ENCODE results near the gene FGF4. TPM values are rescaled to one million over a fixed set of nuclear protein-coding genes. Genes with fewer than 3 reads are reported as not detected.

Gene FGF4, protein sequence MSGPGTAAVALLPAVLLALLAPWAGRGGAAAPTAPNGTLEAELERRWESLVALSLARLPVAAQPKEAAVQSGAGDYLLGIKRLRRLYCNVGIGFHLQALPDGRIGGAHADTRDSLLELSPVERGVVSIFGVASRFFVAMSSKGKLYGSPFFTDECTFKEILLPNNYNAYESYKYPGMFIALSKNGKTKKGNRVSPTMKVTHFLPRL
- total RNA-seq (not detected), polyA plus RNA-seq (not detected)

DNA sequence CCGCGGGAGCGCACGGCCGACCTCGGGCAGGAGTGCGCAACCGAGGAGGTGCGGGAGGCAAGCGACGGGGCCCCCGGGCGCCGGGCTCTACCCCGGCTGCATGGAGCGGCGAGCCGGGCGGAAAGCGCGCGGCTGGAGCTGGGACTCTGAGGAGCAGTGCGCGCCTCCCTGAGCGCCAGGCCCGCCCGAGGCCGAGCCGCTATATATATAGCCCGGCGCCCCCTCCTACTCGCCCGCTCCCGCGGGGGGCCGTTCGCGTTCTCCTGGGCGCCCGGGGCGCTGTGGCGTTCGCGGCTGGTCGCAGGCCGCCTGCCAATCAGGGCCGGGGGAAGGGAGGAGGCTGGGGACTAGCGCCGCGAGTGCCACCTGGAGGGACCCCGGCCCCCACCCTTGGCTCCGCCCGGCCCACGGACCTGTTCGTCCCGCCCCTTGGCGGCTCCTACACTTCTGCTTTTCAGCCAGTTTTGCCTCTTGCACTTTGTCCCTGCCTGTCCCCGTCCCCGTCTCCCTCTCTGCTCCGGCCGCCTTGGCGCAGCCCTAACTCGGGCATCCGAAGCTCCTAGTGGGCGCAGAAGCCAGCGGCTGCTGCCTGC is at the start of gene FGF4:
Gene FGF4 (minus strand): TSS at position 179 of the 593 bp plus-strand sequence. CDS start 257 bp downstream, outside the sequence.
- Histone ChIP-seq H3K27me3 (ENCODE audit: control insufficient read depth, insufficient read depth, low read length) (peaks cover 7% of the 10 kb centered on the region), H3K4me1 (ENCODE audit: control insufficient read depth, insufficient read depth, low read length, poor library complexity, severe bottlenecking) (no peaks in the 10 kb centered on the region), H3K36me3 (ENCODE audit: control insufficient read depth, insufficient read depth, low read length) (no peaks in the 10 kb centered on the region), H3K27ac (ENCODE audit: insufficient read depth, low read length, poor library complexity, severe bottlenecking) (no peak within 1 kb of the TSS), H3K4me3 (ENCODE audit: low read depth, low read length) (no peak within 1 kb of the TSS), H3K9me3 (ENCODE audit: control insufficient read depth in 2 of 2, low read length in 2 of 2) (no peaks in the 10 kb centered on the region)
- ATAC-seq (ENCODE audit: low read depth in 2 of 2) (no peak), DNase-seq (no peak)
- Mint-ChIP-seq H3K36me3 (no peaks in the 10 kb centered on the region), H3K4me3 (no peak within 1 kb of the TSS), H3K4me1 (no peaks in the 10 kb centered on the region), H3K27me3 (peaks cover 38% of the 10 kb centered on the region), H3K9me3 (no peaks in the 10 kb centered on the region), H3K27ac (no peak within 1 kb of the TSS)

DNA sequence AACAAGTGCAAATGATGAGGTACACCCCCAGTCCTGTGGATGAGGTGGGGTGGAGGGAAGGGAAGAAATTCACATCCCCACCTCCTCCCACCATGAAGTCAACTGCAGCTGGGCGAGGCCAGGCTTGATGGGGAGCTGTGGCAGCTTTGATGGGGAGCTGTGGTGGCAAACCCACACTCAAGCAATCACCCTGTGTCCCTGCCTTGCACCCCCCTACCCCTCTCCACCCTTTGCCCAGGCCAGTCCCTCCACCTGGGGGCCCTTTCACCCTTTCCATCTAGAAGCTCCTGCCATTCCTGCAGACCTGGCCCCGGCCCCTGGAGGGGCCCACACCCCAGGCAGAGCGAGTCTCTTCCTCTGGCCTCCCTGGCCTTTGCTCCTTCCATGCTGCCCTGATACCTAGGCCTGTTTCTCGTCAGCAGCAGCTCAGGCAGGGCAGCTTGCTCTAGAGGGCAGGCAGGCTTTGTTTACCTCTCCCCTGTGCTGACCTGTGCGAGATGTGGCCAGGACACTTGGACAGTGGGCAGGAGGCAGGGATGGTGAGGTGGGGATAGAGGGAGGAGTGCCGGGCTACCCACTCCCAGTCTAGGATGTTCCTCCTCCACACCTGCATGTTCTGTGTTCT is 48.6 kb upstream of the FGF4 start:
- H3K27ac Mint-ChIP-seq = peak overlapping the region in 1 of 3 donors; percentile 43
- no peaks in the 10 kb centered on the region for H3K4me1 Mint-ChIP-seq
- ATAC-seq (ENCODE audit: low read depth in 2 of 2) (no peak), DNase-seq (no peak)
- Histone ChIP-seq H3K9me3 (ENCODE audit: control insufficient read depth in 2 of 2, low read length in 2 of 2) (no peaks in the 10 kb centered on the region), H3K27me3 (ENCODE audit: control insufficient read depth, insufficient read depth, low read length) (no peaks in the 10 kb centered on the region), H3K4me1 (ENCODE audit: control insufficient read depth, insufficient read depth, low read length, poor library complexity, severe bottlenecking) (no peaks in the 10 kb centered on the region), H3K4me3 (ENCODE audit: low read depth, low read length) (no peak overlapping the region), H3K36me3 (ENCODE audit: control insufficient read depth, insufficient read depth, low read length) (no peaks in the 10 kb centered on the region), H3K27ac (ENCODE audit: insufficient read depth, low read length, poor library complexity, severe bottlenecking) (no peak overlapping the region)
- peaks cover 22% of the 10 kb centered on the region for H3K27me3 Mint-ChIP-seq
- H3K36me3 Mint-ChIP-seq = no peaks in the 10 kb centered on the region
- H3K9me3 Mint-ChIP-seq = peaks cover 0 to 3% (median 0%) of the 10 kb centered on the region in 7 donors
- no peak overlapping the region for H3K4me3 Mint-ChIP-seq

DNA sequence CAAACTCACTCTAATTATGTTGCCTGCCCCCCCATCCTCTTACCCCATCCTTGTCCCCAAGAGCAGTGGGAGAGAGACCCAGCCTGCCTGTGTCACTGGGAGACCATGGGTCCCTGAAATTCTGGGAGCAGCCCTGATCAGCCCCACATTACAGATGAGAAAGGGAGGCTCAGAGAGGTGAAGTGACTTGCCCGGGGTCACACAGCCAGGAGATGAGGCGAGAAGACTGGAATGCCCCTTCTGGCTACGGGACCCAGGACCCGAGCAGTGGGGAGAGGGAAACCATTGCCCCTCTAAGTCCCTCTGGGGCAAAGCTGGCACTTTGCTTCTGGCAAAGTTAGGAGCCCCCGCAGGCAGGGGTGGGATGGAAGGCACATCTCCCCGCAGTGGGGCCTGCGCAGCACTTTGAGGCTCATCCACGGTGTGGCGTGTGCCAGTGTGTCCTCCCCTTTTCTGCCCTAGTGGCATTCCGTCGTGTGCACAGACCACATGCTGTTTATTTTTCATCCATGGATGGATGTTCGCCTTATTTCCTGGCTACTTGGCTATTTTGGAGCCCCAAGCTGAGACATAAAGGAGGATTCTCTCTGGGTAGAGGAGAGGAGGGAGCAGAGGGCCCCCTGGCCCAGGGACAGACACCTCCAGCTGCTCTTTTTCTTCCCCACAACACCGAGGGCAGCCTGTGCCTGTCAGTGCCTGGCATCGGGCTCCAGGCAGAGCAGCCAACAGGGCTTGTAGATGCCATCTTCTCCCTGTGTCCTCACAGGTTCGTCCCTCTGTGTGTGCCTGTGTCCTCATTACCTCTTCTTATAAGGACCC is 47.7 kb upstream of the FGF4 start:
- Mint-ChIP-seq H3K9me3 (peaks cover 0 to 3% (median 0%) of the 10 kb centered on the region in 7 donors), H3K4me1 (no peaks in the 10 kb centered on the region), H3K4me3 (no peak overlapping the region), H3K27me3 (peaks cover 22% of the 10 kb centered on the region), H3K27ac (no peak overlapping the region), H3K36me3 (no peaks in the 10 kb centered on the region)
- Histone ChIP-seq H3K27me3 (ENCODE audit: control insufficient read depth, insufficient read depth, low read length) (no peaks in the 10 kb centered on the region), H3K4me3 (ENCODE audit: low read depth, low read length) (no peak overlapping the region), H3K27ac (ENCODE audit: insufficient read depth, low read length, poor library complexity, severe bottlenecking) (no peak overlapping the region), H3K9me3 (ENCODE audit: control insufficient read depth in 2 of 2, low read length in 2 of 2) (no peaks in the 10 kb centered on the region), H3K4me1 (ENCODE audit: control insufficient read depth, insufficient read depth, low read length, poor library complexity, severe bottlenecking) (no peaks in the 10 kb centered on the region), H3K36me3 (ENCODE audit: control insufficient read depth, insufficient read depth, low read length) (no peaks in the 10 kb centered on the region)
- ATAC-seq (ENCODE audit: low read depth in 2 of 2) (no peak), DNase-seq (no peak)

DNA sequence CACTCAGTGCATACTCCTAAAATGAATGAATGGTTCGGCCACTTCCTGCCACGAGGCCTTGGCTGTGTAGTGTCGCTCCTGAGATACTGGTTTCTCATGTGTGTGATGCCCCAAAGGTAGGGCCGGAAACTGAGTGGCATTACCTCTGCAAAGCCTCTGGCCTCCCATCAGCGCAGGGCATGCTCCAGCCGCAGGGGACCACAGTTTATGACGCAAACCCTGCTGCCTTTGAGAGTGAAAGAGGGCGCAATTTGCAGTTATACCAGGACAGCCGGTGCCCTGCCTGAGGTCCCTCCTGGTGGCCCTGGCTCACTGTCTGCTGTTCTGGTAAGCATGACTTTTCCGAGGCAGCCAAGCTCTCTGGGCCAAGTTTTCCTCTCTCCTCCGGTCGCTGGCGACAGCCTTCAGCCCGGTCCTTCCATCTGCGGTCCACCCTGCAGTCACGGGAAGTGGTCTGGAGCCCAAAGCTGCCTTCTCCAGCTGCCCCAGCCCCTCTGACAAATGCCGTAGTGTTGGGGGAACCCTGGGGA is 46.4 kb upstream of the FGF4 start:
- H3K4me3 Mint-ChIP-seq = no peak overlapping the region
- ATAC-seq (ENCODE audit: low read depth in 2 of 2) (no peak), DNase-seq (no peak)
- H3K4me1 Mint-ChIP-seq = no peaks in the 10 kb centered on the region
- H3K27me3 Mint-ChIP-seq = peaks cover 28% of the 10 kb centered on the region
- Histone ChIP-seq H3K9me3 (ENCODE audit: control insufficient read depth in 2 of 2, low read length in 2 of 2) (no peaks in the 10 kb centered on the region), H3K27me3 (ENCODE audit: control insufficient read depth, insufficient read depth, low read length) (no peaks in the 10 kb centered on the region), H3K36me3 (ENCODE audit: control insufficient read depth, insufficient read depth, low read length) (no peaks in the 10 kb centered on the region), H3K4me3 (ENCODE audit: low read depth, low read length) (no peak overlapping the region), H3K27ac (ENCODE audit: insufficient read depth, low read length, poor library complexity, severe bottlenecking) (no peak overlapping the region), H3K4me1 (ENCODE audit: control insufficient read depth, insufficient read depth, low read length, poor library complexity, severe bottlenecking) (no peaks in the 10 kb centered on the region)
- H3K36me3 Mint-ChIP-seq = no peaks in the 10 kb centered on the region
- H3K27ac Mint-ChIP-seq = no peak overlapping the region
- peaks cover 0 to 3% (median 0%) of the 10 kb centered on the region in 7 donors for H3K9me3 Mint-ChIP-seq

DNA sequence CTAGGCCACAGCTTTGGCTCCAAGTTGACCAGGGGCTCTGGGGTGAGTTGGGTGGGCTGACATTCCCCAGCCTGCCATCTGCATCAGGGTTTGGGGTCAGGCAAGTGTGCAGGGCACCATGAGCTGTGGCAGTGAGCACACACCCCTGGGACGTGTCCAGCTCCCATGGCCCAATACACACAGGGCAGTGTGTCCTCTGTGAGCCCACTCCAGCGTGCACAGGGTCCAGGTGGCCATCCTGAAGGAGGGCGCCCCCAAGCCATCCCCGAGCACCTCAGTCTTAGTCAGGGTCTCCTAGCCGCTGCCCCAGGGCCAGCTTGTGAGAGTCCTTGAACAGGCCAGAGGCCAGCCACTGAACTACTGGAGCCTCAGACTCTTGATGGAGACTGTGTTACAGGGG is 45.3 kb upstream of the FGF4 start:
- peaks cover 0 to 3% (median 0%) of the 10 kb centered on the region in 7 donors for H3K9me3 Mint-ChIP-seq
- no peaks in the 10 kb centered on the region for H3K27me3 ChIP-seq (ENCODE audit: control insufficient read depth, insufficient read depth, low read length)
- DNase-seq (no peak), ATAC-seq (ENCODE audit: low read depth in 2 of 2) (no peak)
- no peaks in the 10 kb centered on the region for H3K4me1 Mint-ChIP-seq
- no peaks in the 10 kb centered on the region for H3K36me3 ChIP-seq (ENCODE audit: control insufficient read depth, insufficient read depth, low read length)
- peaks cover 37% of the 10 kb centered on the region for H3K27me3 Mint-ChIP-seq
- no peaks in the 10 kb centered on the region for H3K4me1 ChIP-seq (ENCODE audit: control insufficient read depth, insufficient read depth, low read length, poor library complexity, severe bottlenecking)
- H3K27ac Mint-ChIP-seq = no peak overlapping the region
- no peak overlapping the region for H3K4me3 Mint-ChIP-seq
- H3K9me3 ChIP-seq (ENCODE audit: control insufficient read depth in 2 of 2, low read length in 2 of 2) = no peaks in the 10 kb centered on the region
- H3K27ac ChIP-seq (ENCODE audit: insufficient read depth, low read length, poor library complexity, severe bottlenecking) = no peak overlapping the region
- no peaks in the 10 kb centered on the region for H3K36me3 Mint-ChIP-seq
- no peak overlapping the region for H3K4me3 ChIP-seq (ENCODE audit: low read depth, low read length)

DNA sequence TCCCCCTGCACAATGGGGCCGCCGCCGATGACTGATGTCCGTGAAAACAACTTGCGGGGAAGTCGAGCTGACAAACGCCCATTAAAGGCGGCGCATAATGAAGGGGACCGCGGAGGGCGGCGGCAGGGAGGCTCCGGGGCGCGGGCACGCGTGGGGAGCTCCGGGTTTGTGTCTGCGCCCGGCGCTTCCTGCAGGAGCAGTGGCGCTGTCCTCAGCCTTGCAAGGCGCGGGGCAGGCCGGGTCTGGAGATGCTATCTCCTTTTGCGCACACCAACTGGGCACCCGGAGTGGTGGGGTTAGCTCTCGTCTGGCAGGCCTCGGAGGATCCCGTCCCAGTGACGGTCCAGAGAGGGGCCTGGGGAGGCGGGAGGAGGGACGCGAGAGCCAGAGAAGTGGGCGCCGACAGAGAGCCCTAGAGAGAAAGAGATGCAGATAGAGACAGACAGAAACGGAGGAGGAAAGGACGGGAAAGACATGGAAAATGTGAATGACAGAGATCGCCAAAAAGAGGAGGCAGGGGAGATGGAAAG is 44.5 kb upstream of the FGF4 start:
- no peak for ATAC-seq (ENCODE audit: low read depth in 2 of 2)
- H3K4me3 Mint-ChIP-seq = no peak overlapping the region
- Histone ChIP-seq H3K36me3 (ENCODE audit: control insufficient read depth, insufficient read depth, low read length) (no peaks in the 10 kb centered on the region), H3K27ac (ENCODE audit: insufficient read depth, low read length, poor library complexity, severe bottlenecking) (no peak overlapping the region), H3K9me3 (ENCODE audit: control insufficient read depth in 2 of 2, low read length in 2 of 2) (no peaks in the 10 kb centered on the region), H3K4me1 (ENCODE audit: control insufficient read depth, insufficient read depth, low read length, poor library complexity, severe bottlenecking) (no peaks in the 10 kb centered on the region), H3K27me3 (ENCODE audit: control insufficient read depth, insufficient read depth, low read length) (no peaks in the 10 kb centered on the region), H3K4me3 (ENCODE audit: low read depth, low read length) (no peak overlapping the region)
- H3K4me1 Mint-ChIP-seq = no peaks in the 10 kb centered on the region
- H3K9me3 Mint-ChIP-seq = peaks cover 0 to 3% (median 0%) of the 10 kb centered on the region in 7 donors
- no peaks in the 10 kb centered on the region for H3K36me3 Mint-ChIP-seq
- no peak overlapping the region for H3K27ac Mint-ChIP-seq
- no peak for DNase-seq
- peaks cover 40% of the 10 kb centered on the region for H3K27me3 Mint-ChIP-seq

DNA sequence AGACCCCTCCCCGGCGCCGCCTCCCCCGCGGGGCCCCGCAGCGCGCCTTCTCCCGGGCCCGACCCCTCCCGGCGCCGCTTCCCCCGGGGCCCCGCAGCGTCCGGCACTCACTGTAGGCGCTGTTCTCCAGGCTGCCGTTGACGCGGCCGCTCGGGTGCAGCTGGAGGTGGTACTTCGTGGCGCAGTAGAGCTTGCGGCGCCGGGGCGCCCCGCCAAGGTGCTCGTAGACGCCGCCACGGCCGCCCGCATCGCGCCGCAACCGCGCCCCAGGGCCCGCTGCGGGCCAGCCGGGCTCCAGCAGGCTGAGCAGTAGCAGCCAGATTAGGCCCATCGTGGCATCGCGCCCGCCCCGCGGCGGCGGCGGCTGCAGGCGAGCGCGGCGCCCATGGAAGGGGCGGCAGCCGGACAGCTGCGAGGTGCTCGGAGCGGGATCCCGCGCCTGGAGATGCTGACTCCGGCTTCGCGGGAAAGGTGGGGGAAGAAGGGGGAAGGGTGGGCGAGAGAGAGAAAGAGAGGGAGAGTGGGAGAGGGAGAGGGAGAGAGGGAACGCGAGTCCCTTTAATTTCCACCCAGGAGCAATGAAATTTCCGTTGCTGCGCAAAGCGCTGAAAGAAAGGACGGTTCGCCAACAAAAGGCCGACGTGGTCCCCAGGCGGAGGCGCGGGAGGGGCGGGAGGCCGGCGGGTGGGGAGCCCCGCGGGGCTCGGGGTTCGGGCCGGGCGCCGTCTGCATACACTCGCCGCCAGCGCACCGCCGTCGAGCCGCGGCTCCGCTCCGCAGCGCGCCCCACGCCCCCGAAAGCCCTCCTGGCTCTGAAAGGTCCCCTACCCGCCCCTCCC is 43.7 kb upstream of the FGF4 start, which contains the start of gene FGF3:
Gene FGF3 (minus strand): TSS at position 814 of the 839 bp plus-strand sequence. CDS start 483 bp downstream, at position 331.
- Mint-ChIP-seq H3K27me3 (peaks cover 40% of the 10 kb centered on the region), H3K27ac (no peak within 1 kb of the TSS), H3K36me3 (no peaks in the 10 kb centered on the region), H3K9me3 (peaks cover 0 to 6% (median 0%) of the 10 kb centered on the region in 7 donors), H3K4me1 (no peaks in the 10 kb centered on the region), H3K4me3 (no peak within 1 kb of the TSS)
- Histone ChIP-seq H3K27ac (ENCODE audit: insufficient read depth, low read length, poor library complexity, severe bottlenecking) (no peak within 1 kb of the TSS), H3K9me3 (ENCODE audit: control insufficient read depth in 2 of 2, low read length in 2 of 2) (no peaks in the 10 kb centered on the region), H3K36me3 (ENCODE audit: control insufficient read depth, insufficient read depth, low read length) (no peaks in the 10 kb centered on the region), H3K27me3 (ENCODE audit: control insufficient read depth, insufficient read depth, low read length) (no peaks in the 10 kb centered on the region), H3K4me1 (ENCODE audit: control insufficient read depth, insufficient read depth, low read length, poor library complexity, severe bottlenecking) (no peaks in the 10 kb centered on the region), H3K4me3 (ENCODE audit: low read depth, low read length) (no peak within 1 kb of the TSS)
- DNase-seq (no peak), ATAC-seq (ENCODE audit: low read depth in 2 of 2) (no peak)

All from CD4-positive, CD25-positive, alpha-beta regulatory T cell (primary cell).